ENCODE data around the gene PAIP1.

- peak; percentile 48 to 71 (median 55) for TF ChIP-seq CTCF (IDR thresholded peaks at IDR 0.05)
- peak; percentile 22 for TF ChIP-seq POLR2A (IDR thresholded peaks at IDR 0.05)
Measured at GRCh38 chr5:43556857-43557542, at the start of gene PAIP1.
